Mesendoderm (in vitro differentiated cells): Measurements from ENCODE around the gene DNAJC1.

Experiments
- DNase-seq: peaks from one replicate; pipeline ENCODE4 v3.0.0; 2013
- H2AK5ac ChIP-seq: 2 replicates; pipeline ENCODE4 v1.6.1; 2013; ENCODE audit warnings: low read length, inconsistent platforms
- H2BK120ac ChIP-seq: 2 replicates; pipeline ENCODE4 v1.6.1; 2013; ENCODE audit warnings: low read depth, mild to moderate bottlenecking, low read length, moderate library complexity, mixed read lengths
- H2BK15ac ChIP-seq: replicated peaks from 2 replicates; pipeline ENCODE4 v1.6.1; 2013; ENCODE audit warnings: low read depth, mild to moderate bottlenecking, moderate library complexity
- H2BK5ac ChIP-seq: 2 replicates; pipeline ENCODE4 v1.6.1; 2013; ENCODE audit warnings: low read length, inconsistent platforms
- H3K18ac ChIP-seq: 2 replicates; pipeline ENCODE4 v1.6.1; 2013; ENCODE audit warnings: mild to moderate bottlenecking, low read length, mixed read lengths
- H3K23ac ChIP-seq: one replicate; pipeline ENCODE4 v1.6.1; 2013; ENCODE audit warnings: low read length
- H3K27ac ChIP-seq: 2 replicates; pipeline ENCODE4 v1.5.1; 2013; ENCODE audit warnings: low read depth, mild to moderate bottlenecking, inconsistent platforms, low read length, moderate library complexity
- H3K27me3 ChIP-seq: 2 replicates; pipeline ENCODE4 v1.6.1; 2013; ENCODE audit warnings: low read length, control low read depth, mild to moderate bottlenecking, inconsistent platforms; ENCODE audit not compliant: insufficient read depth, poor library complexity
- H3K36me3 ChIP-seq: 2 replicates; pipeline ENCODE4 v1.6.1; 2013; ENCODE audit warnings: low read length, inconsistent platforms; ENCODE audit not compliant: control insufficient read depth, insufficient read depth
- H3K4ac ChIP-seq: one replicate; pipeline ENCODE4 v1.6.1; 2013; ENCODE audit warnings: low read depth, mild to moderate bottlenecking, low read length, moderate library complexity
- H3K4me1 ChIP-seq: 2 replicates; pipeline ENCODE4 v1.6.1; 2013; ENCODE audit warnings: low read depth, low read length, inconsistent platforms; ENCODE audit not compliant: control insufficient read depth
- H3K4me2 ChIP-seq: 2 replicates; pipeline ENCODE4 v1.6.1; 2013; ENCODE audit warnings: low read length
- H3K4me3 ChIP-seq: 2 replicates; pipeline ENCODE4 v1.5.1; 2013; ENCODE audit warnings: mild to moderate bottlenecking, low read length
- H3K56ac ChIP-seq: one replicate; pipeline ENCODE4 v1.6.1; 2013; ENCODE audit warnings: low read length
- H3K79me1 ChIP-seq: 2 replicates; pipeline ENCODE4 v1.6.1; 2013; ENCODE audit warnings: low read length, inconsistent platforms
- H3K79me2 ChIP-seq: 2 replicates; pipeline ENCODE4 v1.6.1; 2013; ENCODE audit warnings: mild to moderate bottlenecking, low read length; ENCODE audit not compliant: control insufficient read depth, insufficient read depth
- H3K9ac ChIP-seq: 2 replicates; pipeline ENCODE4 v1.6.1; 2013; ENCODE audit warnings: low read length, inconsistent platforms
- H4K5ac ChIP-seq: one replicate; pipeline ENCODE4 v1.6.1; 2013; ENCODE audit warnings: low read length
- H4K8ac ChIP-seq: one replicate; pipeline ENCODE4 v1.6.1; 2013; ENCODE audit warnings: low read depth, mild to moderate bottlenecking, control low read depth, low read length, moderate library complexity
- WGBS: extraction: QIAGEN DNeasy Blood & Tissue Kit; methylation state at CpG from one replicate; pipeline ENCODE4 v1.1.7; 2013; ENCODE audit warnings: low lambda C conversion rate, missing lambda C conversion rate; ENCODE audit not compliant: insufficient coverage; ENCODE audit errors: extremely low coverage; 5-methylcytosine and 5-hydroxymethylcytosine counted together

Gene DNAJC1

GRCh38 chr10:21894648-21895342 is 108.7 kb downstream of the DNAJC1 start:
- Histone ChIP-seq H3K4me1 (no peaks in the 10 kb centered on the region), H2BK15ac (no peak overlapping the region), H4K8ac (no peak overlapping the region), H3K4me2 (no peak overlapping the region), H4K5ac (no peak overlapping the region), H3K27me3 (no peaks in the 10 kb centered on the region), H2BK5ac (no peak overlapping the region), H3K27ac (no peak overlapping the region), H3K4ac (no peak overlapping the region), H2AK5ac (no peak overlapping the region), H3K18ac (no peak overlapping the region), H3K79me2 (no peaks in the 10 kb centered on the region), H3K4me3 (no peak overlapping the region), H3K79me1 (no peaks in the 10 kb centered on the region), H3K36me3 (no peaks in the 10 kb centered on the region), H3K23ac (no peak overlapping the region), H3K9ac (no peak overlapping the region), H3K56ac (no peak overlapping the region), H2BK120ac (no peak overlapping the region)
- WGBS: no CpG with 5 or more reads among the region's 4 CpGs
- no peak for DNase-seq

DNA sequence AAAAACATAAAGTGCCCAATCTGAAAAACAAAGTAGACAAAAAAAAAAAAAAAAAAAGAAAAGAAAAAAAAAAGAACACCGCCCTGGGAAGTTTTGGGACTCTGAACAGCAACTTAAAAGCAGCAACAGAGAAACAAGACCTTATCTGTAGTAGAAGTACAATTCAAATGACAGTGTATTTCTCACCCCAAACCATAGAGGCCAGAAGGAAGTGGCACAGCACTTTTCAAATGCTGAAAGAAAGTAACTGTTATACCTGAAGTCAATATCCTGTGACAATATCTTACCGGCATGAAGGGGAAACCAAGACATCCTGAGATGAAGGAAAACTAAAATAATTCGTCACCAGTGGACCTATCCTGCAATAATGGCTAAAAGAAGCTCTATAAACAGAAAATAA is 112.1 kb downstream of the DNAJC1 start:
- H3K79me1 ChIP-seq: no peaks in the 10 kb centered on the region
- no peak overlapping the region for H2AK5ac ChIP-seq
- H3K27ac ChIP-seq: no peak overlapping the region
- H3K4me2 ChIP-seq: no peak overlapping the region
- H3K4me3 ChIP-seq: no peak overlapping the region
- no peak overlapping the region for H3K18ac ChIP-seq
- H4K8ac ChIP-seq: no peak overlapping the region
- H4K5ac ChIP-seq: no peak overlapping the region
- no peaks in the 10 kb centered on the region for H3K27me3 ChIP-seq
- H3K56ac ChIP-seq: no peak overlapping the region
- H3K23ac ChIP-seq: no peak overlapping the region
- WGBS: no CpG with 5 or more reads among the region's 3 CpGs
- H2BK15ac ChIP-seq: no peak overlapping the region
- no peak overlapping the region for H3K9ac ChIP-seq
- H3K4me1 ChIP-seq: no peaks in the 10 kb centered on the region
- no peak overlapping the region for H3K4ac ChIP-seq
- H3K36me3 ChIP-seq: no peaks in the 10 kb centered on the region
- H3K79me2 ChIP-seq: no peaks in the 10 kb centered on the region
- DNase-seq: no peak
- no peak overlapping the region for H2BK120ac ChIP-seq
- H2BK5ac ChIP-seq: no peak overlapping the region

DNA sequence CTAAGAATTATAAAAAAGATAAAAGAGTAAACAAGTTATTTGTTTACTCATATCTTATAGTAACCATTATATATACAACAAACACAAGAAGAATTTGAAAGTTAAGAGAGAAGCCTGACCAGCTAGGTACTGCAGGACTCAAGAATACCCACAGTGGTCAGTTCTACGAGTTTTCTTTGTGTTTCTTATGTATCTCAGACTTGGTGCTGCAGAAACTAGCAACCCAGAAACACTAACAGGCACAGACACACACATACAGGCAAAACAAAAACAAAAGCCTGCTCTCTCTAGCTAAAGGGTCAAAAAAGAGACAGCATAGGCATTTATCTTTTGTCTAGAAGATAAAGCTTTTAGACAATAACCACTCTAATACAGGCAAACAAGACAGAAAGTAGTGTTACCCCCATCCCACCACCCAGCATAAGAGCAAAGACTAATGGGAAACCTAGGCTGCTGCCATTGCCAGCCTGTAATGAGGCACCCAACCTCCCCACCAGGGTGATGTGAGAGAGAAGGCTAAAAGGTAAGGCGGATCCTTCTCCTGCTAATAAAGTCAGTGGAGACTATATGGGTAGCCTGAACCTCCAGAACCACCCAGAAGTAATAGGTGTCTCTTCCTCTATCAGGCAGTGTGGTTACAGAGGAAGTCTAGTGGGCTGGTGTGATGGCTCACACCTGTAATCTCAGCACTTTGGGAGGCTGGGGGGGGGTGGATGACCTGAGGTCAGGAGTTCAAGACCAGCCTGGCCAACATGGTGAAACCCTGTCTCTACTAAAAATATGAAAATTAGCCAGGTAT is 113.9 kb downstream of the DNAJC1 start:
- no peak overlapping the region for H3K27ac ChIP-seq
- no peak overlapping the region for H2BK120ac ChIP-seq
- H3K79me2 ChIP-seq: no peaks in the 10 kb centered on the region
- no peak overlapping the region for H2AK5ac ChIP-seq
- no peak overlapping the region for H3K4ac ChIP-seq
- no peak overlapping the region for H3K4me3 ChIP-seq
- no peaks in the 10 kb centered on the region for H3K4me1 ChIP-seq
- H3K4me2 ChIP-seq: no peak overlapping the region
- no peak overlapping the region for H3K9ac ChIP-seq
- H2BK15ac ChIP-seq: no peak overlapping the region
- no peak overlapping the region for H3K23ac ChIP-seq
- no CpG with 5 or more reads among the region's 2 CpGs for WGBS
- no peak overlapping the region for H3K18ac ChIP-seq
- no peak overlapping the region for H4K5ac ChIP-seq
- H2BK5ac ChIP-seq: no peak overlapping the region
- no peaks in the 10 kb centered on the region for H3K36me3 ChIP-seq
- DNase-seq: no peak
- no peaks in the 10 kb centered on the region for H3K27me3 ChIP-seq
- H3K79me1 ChIP-seq: no peaks in the 10 kb centered on the region
- H3K56ac ChIP-seq: no peak overlapping the region
- H4K8ac ChIP-seq: no peak overlapping the region

DNA sequence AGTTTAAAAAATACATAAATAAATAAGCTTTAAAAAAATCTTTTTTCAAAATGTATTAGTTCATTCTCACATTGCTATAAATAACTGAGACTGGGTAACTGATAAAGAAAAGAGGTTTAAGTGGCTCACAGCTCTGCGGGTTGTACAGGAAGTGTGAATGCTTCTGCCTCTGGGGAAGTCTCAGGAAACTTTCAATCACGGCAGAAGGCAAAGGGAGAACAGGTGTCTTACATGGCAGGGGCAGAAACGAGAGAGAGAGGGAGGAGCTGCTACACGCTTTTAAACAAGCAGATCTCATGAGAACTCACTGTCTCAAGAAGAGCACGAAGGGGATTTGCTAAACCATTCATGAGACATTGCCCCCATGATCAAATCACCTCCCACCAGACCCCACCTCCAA is 114.6 kb downstream of the DNAJC1 start:
- Histone ChIP-seq H4K5ac (no peak overlapping the region), H3K79me2 (no peaks in the 10 kb centered on the region), H3K79me1 (no peaks in the 10 kb centered on the region), H3K4me1 (no peaks in the 10 kb centered on the region), H3K4me3 (no peak overlapping the region), H3K36me3 (no peaks in the 10 kb centered on the region), H2AK5ac (no peak overlapping the region), H3K23ac (no peak overlapping the region), H3K27me3 (no peaks in the 10 kb centered on the region), H4K8ac (no peak overlapping the region), H3K18ac (no peak overlapping the region), H3K4ac (no peak overlapping the region), H2BK15ac (no peak overlapping the region), H3K56ac (no peak overlapping the region), H2BK120ac (no peak overlapping the region), H3K9ac (no peak overlapping the region), H3K27ac (no peak overlapping the region), H2BK5ac (no peak overlapping the region), H3K4me2 (no peak overlapping the region)
- no CpG with 5 or more reads among the region's 5 CpGs for WGBS
- DNase-seq: no peak

- H4K5ac ChIP-seq: no peak overlapping the region
- no peak overlapping the region for H3K23ac ChIP-seq
- H3K4me3 ChIP-seq: no peak overlapping the region
- no peak overlapping the region for H3K4me2 ChIP-seq
- no peak overlapping the region for H3K4ac ChIP-seq
- H3K36me3 ChIP-seq: no peaks in the 10 kb centered on the region
- H3K9ac ChIP-seq: no peak overlapping the region
- H2BK120ac ChIP-seq: no peak overlapping the region
- H2BK15ac ChIP-seq: no peak overlapping the region
- H3K79me2 ChIP-seq: no peaks in the 10 kb centered on the region
- no peak overlapping the region for H3K18ac ChIP-seq
- no peak for DNase-seq
- H3K27ac ChIP-seq: no peak overlapping the region
- no peaks in the 10 kb centered on the region for H3K4me1 ChIP-seq
- no peak overlapping the region for H2BK5ac ChIP-seq
- H2AK5ac ChIP-seq: no peak overlapping the region
- no peak overlapping the region for H4K8ac ChIP-seq
- H3K56ac ChIP-seq: no peak overlapping the region
- no peaks in the 10 kb centered on the region for H3K79me1 ChIP-seq
- H3K27me3 ChIP-seq: no peaks in the 10 kb centered on the region
These were observed 117.6 kb downstream of the DNAJC1 start for GRCh38 chr10:21885940-21886339.
